Measurements from ENCODE around the gene MRPL10. TPM values are rescaled to one million over a fixed set of nuclear protein-coding genes. Genes with fewer than 3 reads are reported as not detected.
"Not testable (repeated sequence)": the region's sequence is repeated elsewhere in the genome, so short reads cannot be mapped to it uniquely, and the experiment has no call there.

Gene MRPL10
- total RNA-seq, 1 experiment from 2014 or later = 49.3 TPM

DNA sequence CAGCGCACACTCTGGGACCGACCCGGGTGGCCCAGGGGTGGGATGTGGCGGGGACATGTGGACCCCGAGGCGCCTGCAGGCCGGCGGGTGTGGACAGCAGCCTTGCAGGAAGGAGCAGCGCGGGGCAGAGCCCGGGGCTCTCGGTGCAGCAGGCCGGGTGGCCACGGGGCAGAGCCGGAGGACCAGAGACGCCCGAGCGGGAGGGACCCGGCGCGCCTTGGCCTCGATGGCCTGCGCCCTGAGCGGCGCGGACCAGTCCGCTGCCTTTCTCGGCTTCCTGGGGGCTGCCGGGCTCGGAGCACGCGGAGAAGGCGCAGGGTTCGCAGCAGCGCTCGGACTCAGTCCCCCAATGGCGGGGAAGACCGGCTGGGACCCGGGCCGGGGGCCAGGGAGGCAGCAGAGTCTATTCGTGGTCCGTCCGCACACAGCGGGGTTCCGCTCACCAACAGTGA, 53.1 kb downstream of the MRPL10 start:
- no peaks in the 10 kb centered on the region for H3K4me1 Mint-ChIP-seq (ENCODE audit: insufficient read depth, unreplicated experiment)
- intact Hi-C loops (cut with micrococcal nuclease) = no loop called here
- no peak overlapping the region for H3K4me3 Mint-ChIP-seq (ENCODE audit: unreplicated experiment)
- no TSS peak for BruUV-seq (replicated peaks)
- no peak for DNase-seq (ENCODE audit: unreplicated experiment)
- peaks cover 61% of the 10 kb centered on the region for H3K27me3 Mint-ChIP-seq (ENCODE audit: insufficient read depth, unreplicated experiment)
- no peak overlapping the region for H3K27ac Mint-ChIP-seq (ENCODE audit: low read depth, unreplicated experiment)
- ChIA-PET POLR2A (interaction anchor here (0.6 kb wide), 1 partner anchor 79 kb away, joined by 3 read pairs; no protein-coding TSS in a partner anchor), CTCF (interaction anchor here (0.5 kb wide), 1 partner anchor 25 kb away, joined by 3 read pairs; no protein-coding TSS in a partner anchor)
- no peaks in the 10 kb centered on the region for H3K36me3 Mint-ChIP-seq (ENCODE audit: insufficient read depth, unreplicated experiment)
- no peaks in the 10 kb centered on the region for H3K9me3 Mint-ChIP-seq (ENCODE audit: unreplicated experiment)
- TF ChIP-seq, protein P1, sequence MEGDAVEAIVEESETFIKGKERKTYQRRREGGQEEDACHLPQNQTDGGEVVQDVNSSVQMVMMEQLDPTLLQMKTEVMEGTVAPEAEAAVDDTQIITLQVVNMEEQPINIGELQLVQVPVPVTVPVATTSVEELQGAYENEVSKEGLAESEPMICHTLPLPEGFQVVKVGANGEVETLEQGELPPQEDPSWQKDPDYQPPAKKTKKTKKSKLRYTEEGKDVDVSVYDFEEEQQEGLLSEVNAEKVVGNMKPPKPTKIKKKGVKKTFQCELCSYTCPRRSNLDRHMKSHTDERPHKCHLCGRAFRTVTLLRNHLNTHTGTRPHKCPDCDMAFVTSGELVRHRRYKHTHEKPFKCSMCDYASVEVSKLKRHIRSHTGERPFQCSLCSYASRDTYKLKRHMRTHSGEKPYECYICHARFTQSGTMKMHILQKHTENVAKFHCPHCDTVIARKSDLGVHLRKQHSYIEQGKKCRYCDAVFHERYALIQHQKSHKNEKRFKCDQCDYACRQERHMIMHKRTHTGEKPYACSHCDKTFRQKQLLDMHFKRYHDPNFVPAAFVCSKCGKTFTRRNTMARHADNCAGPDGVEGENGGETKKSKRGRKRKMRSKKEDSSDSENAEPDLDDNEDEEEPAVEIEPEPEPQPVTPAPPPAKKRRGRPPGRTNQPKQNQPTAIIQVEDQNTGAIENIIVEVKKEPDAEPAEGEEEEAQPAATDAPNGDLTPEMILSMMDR (IDR thresholded peaks at IDR 0.05; ENCODE audit: unreplicated experiment) = no peak

DNA sequence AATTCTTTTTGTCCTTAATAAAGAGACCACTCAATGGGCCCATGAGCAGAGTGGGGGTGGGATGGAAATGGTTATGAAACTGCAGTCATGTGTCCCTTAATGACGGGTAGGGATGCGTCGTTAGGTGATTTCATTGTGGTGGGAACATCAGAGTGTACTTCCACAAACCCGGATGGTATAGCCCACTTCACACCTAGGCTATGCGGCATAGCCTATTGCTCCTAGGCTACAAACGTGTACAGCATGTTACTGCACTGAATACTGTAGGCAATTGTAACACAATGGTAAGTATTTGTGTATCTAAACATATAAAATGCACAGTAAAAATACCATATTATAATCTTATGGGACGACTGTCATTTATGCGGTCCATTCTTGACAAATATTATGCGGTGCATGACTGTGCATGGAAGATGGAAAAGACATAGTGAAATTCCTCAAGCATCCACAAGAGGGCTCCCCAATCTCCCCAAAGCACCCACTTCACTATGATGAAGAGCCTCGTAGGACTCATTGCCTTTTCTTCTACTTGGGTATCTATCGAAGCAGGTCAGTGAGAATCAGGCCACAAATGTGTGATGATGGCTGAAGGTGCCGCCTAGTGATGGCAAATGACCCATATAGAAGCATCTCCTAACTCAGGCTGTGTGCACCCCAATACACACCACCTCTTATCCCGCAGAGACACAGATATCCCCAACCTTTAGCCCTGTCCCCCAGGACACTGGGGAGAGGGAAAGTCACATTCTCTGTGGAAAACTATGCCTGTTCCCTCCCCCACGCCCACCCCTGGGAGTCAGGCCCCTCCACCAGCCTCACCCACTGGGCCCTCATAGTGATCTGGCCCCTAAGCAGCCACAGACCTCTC, 54.8 kb downstream of the MRPL10 start:
- TF ChIP-seq, protein P1 (IDR thresholded peaks at IDR 0.05; ENCODE audit: unreplicated experiment) = peak; percentile 68
- POLR2A ChIA-PET = interaction anchor here (0.6 to 0.9 kb wide), 2 partner anchors 38 to 55 kb away, joined by 3 to 5 read pairs; partner anchors contain the start of genes LRRC46 and MRPL10
- Mint-ChIP-seq H3K9me3 (ENCODE audit: unreplicated experiment) (no peaks in the 10 kb centered on the region), H3K4me1 (ENCODE audit: insufficient read depth, unreplicated experiment) (no peaks in the 10 kb centered on the region), H3K4me3 (ENCODE audit: unreplicated experiment) (no peak overlapping the region), H3K27me3 (ENCODE audit: insufficient read depth, unreplicated experiment) (peaks cover 52% of the 10 kb centered on the region), H3K36me3 (ENCODE audit: insufficient read depth, unreplicated experiment) (no peaks in the 10 kb centered on the region), H3K27ac (ENCODE audit: low read depth, unreplicated experiment) (no peak overlapping the region)
- no TSS peak for BruUV-seq (replicated peaks)
- CTCF ChIA-PET = interaction anchor here (0.6 to 1.2 kb wide), 4 partner anchors 11 to 730 kb away, joined by 3 to 4 read pairs (median 3); no protein-coding TSS in a partner anchor
- DNase-seq (ENCODE audit: unreplicated experiment) = peak; percentile 56
- intact Hi-C loops (cut with micrococcal nuclease) = loop anchor here (1.0 kb wide), 2 partner anchors 26 to 55 kb away; partner anchors contain the start of genes LRRC46 and MRPL10

DNA sequence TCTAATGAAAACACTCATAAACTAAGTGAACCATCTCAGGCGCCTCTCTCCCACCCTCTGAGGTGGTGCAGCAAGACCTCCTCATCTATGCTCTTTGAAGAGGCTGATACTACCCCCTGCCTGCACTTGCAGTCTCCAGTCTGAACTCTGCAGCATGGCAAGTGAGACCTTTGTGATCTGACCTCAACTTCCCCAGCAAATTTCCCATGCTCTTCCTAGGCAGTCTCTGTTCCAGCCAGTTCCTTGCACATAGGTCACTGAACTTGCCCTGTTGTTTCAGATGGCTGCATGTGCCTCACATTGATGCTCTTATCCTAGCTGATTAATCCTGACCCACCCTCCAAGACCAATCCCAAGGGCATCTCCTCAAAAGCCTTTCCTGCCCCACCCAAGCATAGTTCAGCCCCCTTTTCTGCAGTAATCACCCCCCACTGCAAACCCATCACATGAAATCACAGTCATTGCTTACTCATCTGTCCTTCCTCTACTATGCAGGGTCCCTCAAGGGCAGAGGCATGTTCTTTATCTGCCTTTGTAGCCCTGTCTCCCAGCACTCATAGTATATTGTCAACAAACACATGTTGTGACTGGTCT, 56.3 kb downstream of the MRPL10 start:
- H3K27me3 Mint-ChIP-seq (ENCODE audit: insufficient read depth, unreplicated experiment) = peaks cover 37% of the 10 kb centered on the region
- no peak for DNase-seq (ENCODE audit: unreplicated experiment)
- intact Hi-C loops (cut with micrococcal nuclease) = no loop called here
- H3K9me3 Mint-ChIP-seq (ENCODE audit: unreplicated experiment) = no peaks in the 10 kb centered on the region
- H3K27ac Mint-ChIP-seq (ENCODE audit: low read depth, unreplicated experiment) = no peak overlapping the region
- no peaks in the 10 kb centered on the region for H3K36me3 Mint-ChIP-seq (ENCODE audit: insufficient read depth, unreplicated experiment)
- TF ChIP-seq, protein P1 (IDR thresholded peaks at IDR 0.05; ENCODE audit: unreplicated experiment) = no peak
- H3K4me3 Mint-ChIP-seq (ENCODE audit: unreplicated experiment) = no peak overlapping the region
- no peaks in the 10 kb centered on the region for H3K4me1 Mint-ChIP-seq (ENCODE audit: insufficient read depth, unreplicated experiment)
- BruUV-seq (replicated peaks) = no TSS peak
- ChIA-PET POLR2A (no interaction called here), CTCF (interaction anchor here (1.2 to 1.3 kb wide), 2 partner anchors 9 to 27 kb away, joined by 3 to 4 read pairs; no protein-coding TSS in a partner anchor)

DNA sequence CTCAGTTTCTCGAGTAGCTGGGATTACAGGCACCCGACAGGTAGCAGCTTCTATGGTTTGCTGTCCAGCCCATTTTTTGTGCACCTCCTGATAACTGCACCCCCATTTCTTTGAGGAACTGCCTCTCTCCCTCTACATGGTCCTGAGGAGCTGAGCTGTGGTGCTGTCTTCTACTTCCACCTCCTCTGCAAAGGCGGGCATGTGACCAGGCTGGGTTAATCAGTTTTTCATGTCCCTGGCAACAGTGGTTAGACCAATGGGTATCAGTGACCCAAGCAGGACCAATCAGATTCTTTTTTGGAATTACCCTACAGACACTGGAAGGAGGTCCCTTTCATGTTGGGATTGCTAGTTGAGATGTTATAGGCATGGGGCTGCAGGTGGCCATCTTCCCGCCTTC, 57.0 kb downstream of the MRPL10 start:
- Mint-ChIP-seq H3K27ac (ENCODE audit: low read depth, unreplicated experiment) (no peak overlapping the region), H3K36me3 (ENCODE audit: insufficient read depth, unreplicated experiment) (no peaks in the 10 kb centered on the region), H3K4me1 (ENCODE audit: insufficient read depth, unreplicated experiment) (no peaks in the 10 kb centered on the region), H3K4me3 (ENCODE audit: unreplicated experiment) (no peak overlapping the region), H3K27me3 (ENCODE audit: insufficient read depth, unreplicated experiment) (peaks cover 35% of the 10 kb centered on the region), H3K9me3 (ENCODE audit: unreplicated experiment) (no peaks in the 10 kb centered on the region)
- no peak for DNase-seq (ENCODE audit: unreplicated experiment)
- ChIA-PET POLR2A (interaction anchor here (1.2 kb wide), 1 partner anchor 16 kb away, joined by 3 read pairs; no protein-coding TSS in a partner anchor), CTCF (interaction anchor here (0.6 to 1.4 kb wide), 3 partner anchors 28 to 1024 kb away, joined by 3 to 4 read pairs (median 3); no protein-coding TSS in a partner anchor)
- intact Hi-C loops (cut with micrococcal nuclease) = no loop called here
- TF ChIP-seq, protein P1 (IDR thresholded peaks at IDR 0.05; ENCODE audit: unreplicated experiment) = no peak
- BruUV-seq (replicated peaks) = no TSS peak

DNA sequence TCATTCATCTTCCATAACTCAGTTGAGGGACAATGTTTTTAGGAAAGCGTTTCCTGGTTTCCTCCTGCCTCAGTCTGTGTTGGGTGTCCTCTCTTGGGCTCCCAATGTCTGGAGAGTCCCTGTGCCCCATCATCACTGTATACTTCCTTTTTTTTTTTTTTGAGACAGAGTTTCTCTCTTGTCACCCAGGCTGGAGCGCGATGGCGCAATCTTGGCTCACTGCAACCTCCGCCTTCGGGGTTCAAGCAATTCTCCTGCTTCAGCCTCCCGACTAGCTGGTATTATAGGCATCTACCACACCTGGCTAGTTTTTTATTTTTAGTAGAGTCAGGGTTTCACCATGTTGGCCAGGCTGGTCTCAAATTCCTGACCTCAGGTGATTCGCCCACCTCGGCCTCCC, 57.7 kb downstream of the MRPL10 start:
- DNase-seq (ENCODE audit: unreplicated experiment); BruUV-seq (replicated peaks); intact Hi-C loops (cut with micrococcal nuclease); H3K36me3 Mint-ChIP-seq (ENCODE audit: insufficient read depth, unreplicated experiment); H3K9me3 Mint-ChIP-seq (ENCODE audit: unreplicated experiment); H3K4me3 Mint-ChIP-seq (ENCODE audit: unreplicated experiment); H3K4me1 Mint-ChIP-seq (ENCODE audit: insufficient read depth, unreplicated experiment); H3K27ac Mint-ChIP-seq (ENCODE audit: low read depth, unreplicated experiment): not testable (repeated sequence)
- H3K27me3 Mint-ChIP-seq (ENCODE audit: insufficient read depth, unreplicated experiment) = peaks cover 35% of the 10 kb centered on the region
- ChIA-PET CTCF (interaction anchor here (0.6 to 1.4 kb wide), 3 partner anchors 18 to 245 kb away, joined by 3 read pairs; no protein-coding TSS in a partner anchor), POLR2A (interaction anchor here (1.2 kb wide), 1 partner anchor 17 kb away, joined by 3 read pairs; no protein-coding TSS in a partner anchor)
